TTC549 (cell line): Measurements from ENCODE around the gene KCNH1.

Experiments used
- FAIRE-seq: peaks from 2 replicates; lab custom pipeline; 2012; peaks lifted over from hg19 to GRCh38; lab: Jason Lieb, UNC

Gene KCNH1

GRCh38 chr1:210646258-210646616, 487.7 kb downstream of the KCNH1 start:
- no peak for FAIRE-seq

GRCh38 chr1:210645582-210646257, 488.2 kb downstream of the KCNH1 start:
- no peak for FAIRE-seq

- FAIRE-seq: no peak
These were observed 492.4 kb downstream of the KCNH1 start for GRCh38 chr1:210641582-210641981.

GRCh38 chr1:210635108-210635507, 498.8 kb downstream of the KCNH1 start:
- no peak for FAIRE-seq

- FAIRE-seq: no peak
These were observed 500.3 kb downstream of the KCNH1 start for GRCh38 chr1:210633636-210634035.

GRCh38 chr1:210633140-210633539, 500.8 kb downstream of the KCNH1 start:
- FAIRE-seq: no peak

DNA sequence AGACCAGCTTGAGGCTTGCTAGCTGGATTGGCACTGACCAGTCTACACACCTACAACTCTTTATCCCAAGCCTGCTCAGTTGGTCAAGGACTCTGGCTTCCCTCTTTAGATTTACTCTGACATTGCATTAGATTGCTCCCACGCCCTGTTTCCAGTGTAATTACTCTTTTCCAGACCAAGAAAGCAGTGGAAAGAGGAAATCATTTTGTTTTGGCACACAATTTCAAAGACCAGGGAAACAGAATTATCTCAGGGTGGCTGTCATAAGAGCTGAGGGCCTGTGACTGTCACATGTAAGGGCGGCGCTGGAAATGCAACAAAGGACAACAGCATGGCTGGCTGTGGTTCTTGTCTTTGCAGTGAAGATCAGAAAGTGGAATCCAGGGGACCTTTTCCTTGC, 502.5 kb downstream of the KCNH1 start:
- FAIRE-seq: no peak

DNA sequence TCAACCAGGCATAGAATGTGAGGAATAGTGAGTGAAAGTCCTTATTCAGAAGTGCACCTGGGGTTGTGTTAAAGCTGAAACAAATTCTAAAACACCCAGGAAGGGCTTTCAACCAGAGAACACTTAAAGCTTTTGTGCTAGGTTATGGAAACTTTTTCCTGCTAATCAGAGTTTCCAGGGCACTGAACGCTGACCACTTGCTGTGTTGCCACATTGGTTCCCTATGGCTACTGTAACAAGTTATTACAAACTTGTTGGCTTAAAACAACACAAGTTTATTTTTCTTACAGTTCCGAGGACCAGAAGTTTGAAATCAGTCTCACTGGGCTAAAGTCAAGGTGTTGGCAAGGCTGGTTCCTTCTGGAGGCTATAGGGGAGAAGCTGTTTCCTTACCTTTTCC, 504.7 kb downstream of the KCNH1 start:
- no peak for FAIRE-seq

DNA sequence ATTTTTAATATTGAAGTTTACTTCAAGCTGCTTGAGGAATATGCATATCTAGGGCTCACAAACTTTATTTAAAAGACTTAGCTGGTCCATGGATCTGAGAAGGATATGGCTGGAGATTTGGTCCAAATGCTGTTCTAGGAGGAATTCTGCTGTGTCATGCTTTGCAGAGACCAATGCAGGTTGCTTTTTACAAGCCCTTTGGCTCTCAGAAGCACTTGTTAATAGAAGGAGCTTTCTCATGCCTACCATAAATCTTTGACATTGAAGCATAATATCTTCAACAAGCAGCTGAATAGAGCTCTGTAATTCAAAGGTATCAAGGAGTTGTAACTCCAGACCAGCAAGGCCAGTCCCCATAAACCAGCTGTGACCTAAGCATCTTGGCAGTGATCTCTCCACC, 506.2 kb downstream of the KCNH1 start:
- FAIRE-seq: no peak
